Loucy (cell line): ENCODE results near the gene TBL1XR1.

Source experiments
- H2AFZ ChIP-seq: fragments of 200-600 bp; sonication (generic); 2 replicates; pipeline ENCODE4 v1.6.0; 2016; ENCODE audit warnings: antibody characterized with exemption, mild to moderate bottlenecking, low read length, moderate library complexity
- H3F3A ChIP-seq: fragments of 200-600 bp; 2 replicates; pipeline ENCODE4 v1.6.0; 2016; ENCODE audit warnings: antibody characterized with exemption, low read depth, mild to moderate bottlenecking
- H3K27me3 ChIP-seq: fragments of 200-600 bp; sonication (generic); 2 replicates; pipeline ENCODE4 v1.6.1; 2014; ENCODE audit warnings: low read length, mild to moderate bottlenecking; ENCODE audit not compliant: insufficient read depth, poor library complexity, severe bottlenecking
- H3K36me3 ChIP-seq: fragments of 200-600 bp; sonication (generic); 2 replicates; pipeline ENCODE4 v1.6.1; 2016; ENCODE audit warnings: low read length; ENCODE audit not compliant: insufficient read depth
- H3K4me1 ChIP-seq: fragments of 200-600 bp; sonication (generic); 2 replicates; pipeline ENCODE4 v1.5.1; 2014; ENCODE audit warnings: low read length, mild to moderate bottlenecking; ENCODE audit not compliant: insufficient read depth, poor library complexity, severe bottlenecking
- H3K4me2 ChIP-seq: fragments of 200-600 bp; sonication (generic); 2 replicates; pipeline ENCODE4 v1.6.0; 2014; ENCODE audit warnings: antibody characterized with exemption, low read length, low read depth, mild to moderate bottlenecking; ENCODE audit not compliant: poor library complexity, severe bottlenecking
- H3K4me3 ChIP-seq: fragments of 200-600 bp; sonication (generic); 2 replicates; pipeline ENCODE4 v1.5.1; 2014; ENCODE audit warnings: low read length, mild to moderate bottlenecking, mixed read lengths; ENCODE audit not compliant: poor library complexity, severe bottlenecking
- H3K79me2 ChIP-seq: fragments of 200-600 bp; sonication (generic); 2 replicates; pipeline ENCODE4 v1.6.1; 2014; ENCODE audit warnings: low read length; ENCODE audit not compliant: insufficient read depth
- H3K9ac ChIP-seq: fragments of 200-600 bp; sonication (generic); 2 replicates; pipeline ENCODE4 v1.6.0; 2014; ENCODE audit warnings: mild to moderate bottlenecking, low read depth, low read length, moderate library complexity; ENCODE audit not compliant: poor library complexity, severe bottlenecking
- H3K9me2 ChIP-seq: fragments of 200-600 bp; sonication (generic); replicated peaks from 2 replicates; pipeline ENCODE4 v1.6.1; 2016; ENCODE audit warnings: low read depth, low read length, mixed read lengths
- H3K9me3 ChIP-seq: fragments of 200-600 bp; sonication (generic); 2 replicates; pipeline ENCODE4 v1.6.1; 2014; ENCODE audit warnings: mild to moderate bottlenecking, antibody characterized with exemption, low read length, low read depth; ENCODE audit not compliant: insufficient read depth
- H4K20me1 ChIP-seq: fragments of 200-600 bp; sonication (generic); 2 replicates; pipeline ENCODE4 v1.6.0; 2014; ENCODE audit warnings: antibody characterized with exemption, low read length, mild to moderate bottlenecking; ENCODE audit not compliant: insufficient read depth, poor library complexity, severe bottlenecking
- EZH2phosphoT487 ChIP-seq: fragments of 200-600 bp; IDR thresholded peaks from 2 replicates; pipeline ENCODE4 v1.6.1; 2018; ENCODE audit warnings: antibody characterized with exemption, mild to moderate bottlenecking, moderate library complexity, borderline replicate concordance
- TF ChIP-seq, protein P1 (sequence below): fragments of 200-600 bp; sonication (generic); conservative IDR thresholded peaks from 2 replicates; pipeline ENCODE4 v1.5.1; 2014; ENCODE audit warnings: mild to moderate bottlenecking, antibody characterized with exemption, low read length

Gene TBL1XR1

DNA sequence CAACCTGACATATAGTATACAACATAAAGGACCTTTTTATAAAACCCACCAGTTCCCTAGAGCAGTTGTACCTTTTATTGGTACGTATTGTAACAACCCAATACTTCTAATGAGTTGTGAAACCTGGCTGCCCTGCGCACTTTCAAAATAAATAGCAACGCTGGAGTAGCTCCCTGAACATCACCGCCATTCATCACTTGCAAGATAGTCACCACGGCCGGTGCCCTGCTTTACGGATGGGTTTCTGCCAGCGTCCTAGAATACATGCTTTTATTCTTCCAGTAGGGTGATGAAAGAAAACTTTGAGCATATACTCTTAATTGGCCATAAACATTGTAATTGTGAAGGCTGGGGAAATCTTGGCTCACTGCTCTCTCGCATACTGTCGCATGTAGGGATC lies 220.7 kb downstream of the TBL1XR1 start:
- Histone ChIP-seq H3F3A (no peaks in the 10 kb centered on the region), H3K36me3 (no peaks in the 10 kb centered on the region)
- TF ChIP-seq, protein P1, sequence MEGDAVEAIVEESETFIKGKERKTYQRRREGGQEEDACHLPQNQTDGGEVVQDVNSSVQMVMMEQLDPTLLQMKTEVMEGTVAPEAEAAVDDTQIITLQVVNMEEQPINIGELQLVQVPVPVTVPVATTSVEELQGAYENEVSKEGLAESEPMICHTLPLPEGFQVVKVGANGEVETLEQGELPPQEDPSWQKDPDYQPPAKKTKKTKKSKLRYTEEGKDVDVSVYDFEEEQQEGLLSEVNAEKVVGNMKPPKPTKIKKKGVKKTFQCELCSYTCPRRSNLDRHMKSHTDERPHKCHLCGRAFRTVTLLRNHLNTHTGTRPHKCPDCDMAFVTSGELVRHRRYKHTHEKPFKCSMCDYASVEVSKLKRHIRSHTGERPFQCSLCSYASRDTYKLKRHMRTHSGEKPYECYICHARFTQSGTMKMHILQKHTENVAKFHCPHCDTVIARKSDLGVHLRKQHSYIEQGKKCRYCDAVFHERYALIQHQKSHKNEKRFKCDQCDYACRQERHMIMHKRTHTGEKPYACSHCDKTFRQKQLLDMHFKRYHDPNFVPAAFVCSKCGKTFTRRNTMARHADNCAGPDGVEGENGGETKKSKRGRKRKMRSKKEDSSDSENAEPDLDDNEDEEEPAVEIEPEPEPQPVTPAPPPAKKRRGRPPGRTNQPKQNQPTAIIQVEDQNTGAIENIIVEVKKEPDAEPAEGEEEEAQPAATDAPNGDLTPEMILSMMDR, result no peak
- TF ChIP-seq EZH2phosphoT487, result no peak

DNA sequence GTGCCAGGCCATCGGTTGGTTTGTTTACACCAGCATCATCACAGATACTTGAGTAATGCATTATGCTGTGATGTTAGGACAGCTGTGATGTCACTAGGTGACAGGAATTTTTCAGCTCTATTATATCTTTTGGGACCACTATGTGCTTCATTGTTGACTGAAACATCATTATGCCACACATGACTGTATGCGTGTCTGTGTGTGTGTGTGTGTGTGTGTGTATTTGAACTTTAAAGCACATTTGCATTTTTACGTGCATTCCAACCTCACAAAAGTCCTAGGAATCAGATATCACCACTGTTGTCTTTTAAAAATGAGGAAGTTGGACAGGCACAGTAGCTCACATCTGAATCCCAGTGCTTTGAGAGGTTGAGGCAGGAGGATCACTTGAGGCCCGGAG lies 223.0 kb downstream of the TBL1XR1 start:
- Histone ChIP-seq H3K36me3 (no peaks in the 10 kb centered on the region), H3K9me2 (no peaks in the 10 kb centered on the region), H3K4me3 (no peak overlapping the region), H3F3A (no peaks in the 10 kb centered on the region), H3K79me2 (no peaks in the 10 kb centered on the region), H3K4me2 (no peak overlapping the region), H3K9ac (no peak overlapping the region), H3K27me3 (no peaks in the 10 kb centered on the region), H3K9me3 (no peaks in the 10 kb centered on the region), H3K4me1 (peaks cover 8% of the 10 kb centered on the region), H4K20me1 (no peaks in the 10 kb centered on the region), H2AFZ (no peak overlapping the region)
- no peak for TF ChIP-seq EZH2phosphoT487
- TF ChIP-seq, protein P1, result no peak

More for the DNA sequence above, 220.7 kb downstream of the TBL1XR1 start:
- H3K9ac ChIP-seq, result no peak overlapping the region
- H3K27me3 ChIP-seq, result no peaks in the 10 kb centered on the region
- no peaks in the 10 kb centered on the region for H4K20me1 ChIP-seq
- H3K4me3 ChIP-seq, result no peak overlapping the region
- H2AFZ ChIP-seq, result no peak overlapping the region
- no peaks in the 10 kb centered on the region for H3K9me3 ChIP-seq
- H3K9me2 ChIP-seq, result no peaks in the 10 kb centered on the region
- no peak overlapping the region for H3K4me2 ChIP-seq
- H3K79me2 ChIP-seq, result no peaks in the 10 kb centered on the region
- H3K4me1 ChIP-seq, result peaks cover 8% of the 10 kb centered on the region

DNA sequence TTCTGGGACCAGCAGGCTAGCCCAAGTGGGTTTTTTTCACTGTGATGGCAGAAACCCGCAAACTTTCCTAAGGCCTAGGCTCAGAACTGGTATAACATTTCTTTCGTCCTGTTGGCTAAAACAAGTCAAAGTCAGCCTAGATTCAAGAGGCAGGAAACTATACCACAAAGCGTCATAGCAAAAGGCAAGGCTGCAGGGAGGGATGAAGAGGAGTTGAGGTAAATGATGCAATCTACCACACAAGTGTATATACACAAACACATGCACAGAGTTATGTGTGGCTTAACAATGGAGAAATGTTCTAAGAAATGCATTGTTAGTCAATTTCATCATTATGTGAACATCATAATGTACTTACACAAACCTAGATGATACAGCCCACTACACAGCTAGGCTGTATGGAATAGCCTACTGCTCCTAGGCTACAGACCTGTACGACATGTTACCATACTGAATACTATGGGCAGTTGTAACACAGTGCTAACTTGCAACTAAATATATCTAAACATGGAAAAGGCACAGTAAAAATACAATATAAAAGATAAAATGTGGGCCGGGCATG lies 225.6 kb downstream of the TBL1XR1 start:
- Histone ChIP-seq H3F3A (no peaks in the 10 kb centered on the region), H3K9me3 (no peaks in the 10 kb centered on the region), H3K4me1 (no peaks in the 10 kb centered on the region), H3K36me3 (no peaks in the 10 kb centered on the region), H3K9ac (no peak overlapping the region), H4K20me1 (no peaks in the 10 kb centered on the region), H2AFZ (no peak overlapping the region), H3K4me3 (no peak overlapping the region), H3K79me2 (no peaks in the 10 kb centered on the region), H3K4me2 (no peak overlapping the region), H3K9me2 (no peaks in the 10 kb centered on the region), H3K27me3 (no peaks in the 10 kb centered on the region)
- no peak for TF ChIP-seq EZH2phosphoT487
- TF ChIP-seq, protein P1, result no peak
